ENCODE data around the gene FNBP1L.
A peak's percentile ranks its signal among the peaks of the same experiment; 100 is the strongest.

FNBP1L gene

DNA sequence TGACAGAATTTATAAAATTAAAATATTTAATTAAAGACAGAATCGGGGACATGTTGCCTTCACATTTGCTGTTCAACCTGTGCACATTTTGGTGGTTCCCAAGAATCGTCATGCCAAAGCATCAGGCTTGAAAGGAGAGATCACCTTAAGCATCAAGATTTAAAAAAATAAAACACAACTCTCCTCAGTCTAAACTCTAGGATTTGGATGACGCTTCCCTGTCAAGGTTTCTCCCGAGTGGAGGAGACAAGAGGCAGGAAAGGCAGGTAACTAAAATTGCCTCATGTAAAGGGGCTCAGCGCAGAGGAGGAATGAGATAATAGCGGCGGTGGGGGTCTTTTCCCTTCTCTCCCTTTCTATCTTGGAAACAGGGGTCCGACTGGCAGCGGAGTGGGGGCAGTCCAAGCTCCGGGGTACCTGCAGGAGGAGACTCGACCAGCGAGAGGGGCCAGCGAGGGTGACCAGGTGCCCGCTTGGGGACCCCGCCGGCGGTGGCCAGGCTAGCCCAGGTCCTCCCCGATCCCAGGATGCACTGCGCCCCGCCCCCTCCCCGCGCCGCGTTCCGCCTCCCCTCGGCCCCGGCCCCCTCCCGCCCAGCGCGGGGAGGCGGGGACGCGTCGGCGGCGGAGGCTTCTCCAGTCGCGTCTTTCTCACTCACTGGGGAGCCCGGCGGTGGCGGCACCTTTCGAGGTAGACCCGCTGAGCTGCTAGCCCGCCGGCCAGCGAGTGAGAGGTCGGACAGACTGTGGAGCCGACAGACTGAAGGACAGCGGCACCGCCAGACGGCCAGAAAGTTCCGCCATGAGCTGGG is at the start of gene FNBP1L:
FNBP1L (plus strand) TSS at position 638 of the 811 bp plus-strand sequence; CDS start at position 802, 164 bp downstream.
- peaks cover 10% of the 10 kb centered on the region for H3K79me2 ChIP-seq
- H2AFZ ChIP-seq, result peak within 1 kb of the TSS; percentile 93
- H3K27ac ChIP-seq, result peak within 1 kb of the TSS; percentile 74
- H3K36me3 ChIP-seq (ENCODE audit: control insufficient read depth, insufficient read depth, low read length), result no peaks in the 10 kb centered on the region
- TF ChIP-seq, protein P1, sequence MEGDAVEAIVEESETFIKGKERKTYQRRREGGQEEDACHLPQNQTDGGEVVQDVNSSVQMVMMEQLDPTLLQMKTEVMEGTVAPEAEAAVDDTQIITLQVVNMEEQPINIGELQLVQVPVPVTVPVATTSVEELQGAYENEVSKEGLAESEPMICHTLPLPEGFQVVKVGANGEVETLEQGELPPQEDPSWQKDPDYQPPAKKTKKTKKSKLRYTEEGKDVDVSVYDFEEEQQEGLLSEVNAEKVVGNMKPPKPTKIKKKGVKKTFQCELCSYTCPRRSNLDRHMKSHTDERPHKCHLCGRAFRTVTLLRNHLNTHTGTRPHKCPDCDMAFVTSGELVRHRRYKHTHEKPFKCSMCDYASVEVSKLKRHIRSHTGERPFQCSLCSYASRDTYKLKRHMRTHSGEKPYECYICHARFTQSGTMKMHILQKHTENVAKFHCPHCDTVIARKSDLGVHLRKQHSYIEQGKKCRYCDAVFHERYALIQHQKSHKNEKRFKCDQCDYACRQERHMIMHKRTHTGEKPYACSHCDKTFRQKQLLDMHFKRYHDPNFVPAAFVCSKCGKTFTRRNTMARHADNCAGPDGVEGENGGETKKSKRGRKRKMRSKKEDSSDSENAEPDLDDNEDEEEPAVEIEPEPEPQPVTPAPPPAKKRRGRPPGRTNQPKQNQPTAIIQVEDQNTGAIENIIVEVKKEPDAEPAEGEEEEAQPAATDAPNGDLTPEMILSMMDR (IDR thresholded peaks at IDR 0.05), result no peak
- H3K4me1 ChIP-seq, result no peaks in the 10 kb centered on the region
- no peaks in the 10 kb centered on the region for H3K27me3 ChIP-seq (ENCODE audit: control insufficient read depth, insufficient read depth, low read length)
- H3K4me3 ChIP-seq (ENCODE audit: low read depth, low read length), result peak within 1 kb of the TSS; percentile 88
- no peaks in the 10 kb centered on the region for H3K9me3 ChIP-seq (ENCODE audit: control insufficient read depth, low read length)
- peak within 1 kb of the TSS; percentile 53 for H3K9ac ChIP-seq
- peak within 1 kb of the TSS; percentile 94 for H3K4me2 ChIP-seq (ENCODE audit: low read length)

DNA sequence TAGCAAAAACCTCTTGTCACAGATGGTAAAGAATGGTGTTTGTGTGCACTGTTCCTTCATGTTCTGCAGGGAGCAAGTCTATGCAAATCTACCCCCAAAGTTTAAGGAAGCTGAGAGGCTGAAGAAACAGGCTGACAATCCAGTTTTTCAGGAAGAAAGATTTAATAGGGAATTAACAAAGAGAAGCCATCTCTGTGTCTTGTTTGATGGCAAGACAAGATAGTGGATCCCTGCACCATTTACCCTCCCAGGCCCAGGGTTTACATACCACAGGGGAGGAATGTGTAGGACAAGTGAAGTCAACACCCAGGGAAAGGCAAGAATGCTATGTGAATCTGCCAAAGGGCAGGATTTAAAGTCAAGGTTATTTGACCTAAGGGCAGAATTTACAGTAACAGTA is 48.1 kb upstream of the FNBP1L start:
- Histone ChIP-seq H3K9ac (no peak overlapping the region), H3K9me3 (ENCODE audit: control insufficient read depth, low read length) (no peaks in the 10 kb centered on the region), H3K36me3 (ENCODE audit: control insufficient read depth, insufficient read depth, low read length) (no peaks in the 10 kb centered on the region), H3K4me3 (ENCODE audit: low read depth, low read length) (no peak overlapping the region), H3K27ac (no peak overlapping the region), H3K4me2 (ENCODE audit: low read length) (no peak overlapping the region), H3K27me3 (ENCODE audit: control insufficient read depth, insufficient read depth, low read length) (no peaks in the 10 kb centered on the region), H3K4me1 (no peaks in the 10 kb centered on the region), H3K79me2 (no peaks in the 10 kb centered on the region), H2AFZ (no peak overlapping the region)
- TF ChIP-seq, protein P1 (IDR thresholded peaks at IDR 0.05), result no peak

DNA sequence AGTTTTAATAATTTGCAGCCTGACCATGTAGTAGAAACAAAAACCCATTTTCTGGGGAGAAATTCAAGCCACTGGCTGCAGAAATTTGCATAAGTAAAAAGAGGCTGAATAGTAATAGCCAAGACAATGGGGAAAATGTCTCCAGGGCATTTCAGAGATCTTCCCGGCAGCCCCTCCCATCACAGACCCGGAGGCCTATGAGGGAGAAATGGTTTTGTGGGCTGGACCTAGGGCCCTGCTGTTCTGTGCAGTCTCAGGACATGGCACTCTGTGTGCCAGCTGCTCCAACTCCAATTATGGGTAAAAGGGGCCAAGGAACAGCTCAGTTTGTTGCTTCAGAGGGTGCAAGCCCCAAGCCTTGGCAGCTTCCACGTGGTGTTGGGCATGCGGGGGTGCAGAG is 39.7 kb upstream of the FNBP1L start:
- Histone ChIP-seq H3K4me1 (no peaks in the 10 kb centered on the region), H3K9me3 (ENCODE audit: control insufficient read depth, low read length) (no peaks in the 10 kb centered on the region)

DNA sequence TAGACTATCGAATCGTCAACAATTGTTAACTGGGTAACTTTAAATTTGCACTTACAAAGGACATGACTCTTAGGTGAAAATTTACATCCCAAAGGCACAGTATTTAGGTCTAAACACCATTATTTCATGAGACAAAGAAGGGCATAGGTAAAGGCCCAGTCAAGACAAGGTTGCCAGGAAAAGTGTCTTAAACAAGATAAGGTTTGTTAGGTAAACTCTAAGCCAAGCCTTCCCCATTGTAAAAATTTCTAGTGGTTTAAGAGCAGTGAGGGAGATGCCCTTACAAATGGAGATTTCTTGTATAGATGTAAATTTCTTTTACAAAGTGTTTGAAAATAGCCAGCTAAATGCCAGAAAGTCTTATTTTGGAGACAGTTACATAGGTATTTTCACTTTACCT is 36.9 kb upstream of the FNBP1L start:
- H3K9me3 ChIP-seq (ENCODE audit: control insufficient read depth, low read length), result no peaks in the 10 kb centered on the region
- no peak overlapping the region for H2AFZ ChIP-seq
- H3K27me3 ChIP-seq (ENCODE audit: control insufficient read depth, insufficient read depth, low read length), result no peaks in the 10 kb centered on the region
- TF ChIP-seq, protein P1 (IDR thresholded peaks at IDR 0.05), result no peak
- no peak overlapping the region for H3K9ac ChIP-seq
- no peak overlapping the region for H3K4me2 ChIP-seq (ENCODE audit: low read length)
- H3K36me3 ChIP-seq (ENCODE audit: control insufficient read depth, insufficient read depth, low read length), result no peaks in the 10 kb centered on the region
- H3K79me2 ChIP-seq, result no peaks in the 10 kb centered on the region
- H3K4me3 ChIP-seq (ENCODE audit: low read depth, low read length), result no peak overlapping the region
- H3K27ac ChIP-seq, result no peak overlapping the region
- no peaks in the 10 kb centered on the region for H3K4me1 ChIP-seq

More for the DNA sequence above, 39.7 kb upstream of the FNBP1L start:
- Histone ChIP-seq H3K27ac (no peak overlapping the region), H3K27me3 (ENCODE audit: control insufficient read depth, insufficient read depth, low read length) (no peaks in the 10 kb centered on the region), H3K9ac (no peak overlapping the region), H3K4me2 (ENCODE audit: low read length) (no peak overlapping the region), H3K4me3 (ENCODE audit: low read depth, low read length) (no peak overlapping the region), H3K36me3 (ENCODE audit: control insufficient read depth, insufficient read depth, low read length) (no peaks in the 10 kb centered on the region), H2AFZ (no peak overlapping the region), H3K79me2 (no peaks in the 10 kb centered on the region)
- TF ChIP-seq, protein P1 (IDR thresholded peaks at IDR 0.05), result no peak

DNA sequence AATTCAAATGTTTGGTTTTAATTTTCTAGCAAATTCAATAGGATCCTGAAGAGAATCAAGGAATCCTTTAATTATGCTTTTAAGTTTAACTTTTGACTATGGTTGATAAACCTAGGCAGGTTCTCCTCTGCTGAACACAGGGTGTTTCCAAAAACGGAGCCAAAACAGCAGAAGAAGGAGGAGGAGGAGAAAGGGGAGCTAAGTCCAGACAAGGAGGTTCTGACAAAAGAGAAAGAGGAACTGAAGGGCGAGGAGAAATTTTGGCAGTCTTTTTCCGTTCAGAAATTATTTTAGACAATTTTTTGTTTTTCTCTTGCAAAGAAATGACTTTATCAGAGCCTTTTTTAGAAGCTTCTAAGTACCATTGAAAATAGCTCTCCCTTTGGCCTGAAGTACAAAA is 33.2 kb upstream of the FNBP1L start:
- Histone ChIP-seq H3K9ac (no peak overlapping the region), H3K9me3 (ENCODE audit: control insufficient read depth, low read length) (no peaks in the 10 kb centered on the region), H3K4me2 (ENCODE audit: low read length) (no peak overlapping the region), H2AFZ (no peak overlapping the region), H3K36me3 (ENCODE audit: control insufficient read depth, insufficient read depth, low read length) (no peaks in the 10 kb centered on the region), H3K4me1 (no peaks in the 10 kb centered on the region), H3K27me3 (ENCODE audit: control insufficient read depth, insufficient read depth, low read length) (no peaks in the 10 kb centered on the region), H3K27ac (no peak overlapping the region), H3K79me2 (no peaks in the 10 kb centered on the region), H3K4me3 (ENCODE audit: low read depth, low read length) (no peak overlapping the region)
- TF ChIP-seq, protein P1 (IDR thresholded peaks at IDR 0.05), result no peak

All from parathyroid adenoma (tissue), 2 donors.